Measurements from ENCODE around the gene C10orf105.

C10orf105 gene

GRCh38 chr10:71722849-71723248 lies 3.3 kb upstream of the C10orf105 start:
- no peak overlapping the region for H2BK5ac ChIP-seq (ENCODE audit: low read depth, low read length, poor library complexity)
- H3K4ac ChIP-seq (ENCODE audit: low read depth, low read length): no peak overlapping the region
- no peak overlapping the region for H3K14ac ChIP-seq (ENCODE audit: low read length)
- no peaks in the 10 kb centered on the region for H3K27me3 ChIP-seq (ENCODE audit: insufficient read depth, low read length)
- H2AK5ac ChIP-seq (ENCODE audit: low read length): no peak overlapping the region
- H3K79me1 ChIP-seq (ENCODE audit: low read length): no peaks in the 10 kb centered on the region
- no peaks in the 10 kb centered on the region for H3K36me3 ChIP-seq (ENCODE audit: control insufficient read depth in 1 of 2, insufficient read depth in 2 of 2, low read length in 2 of 2)
- H2BK12ac ChIP-seq (ENCODE audit: low read length): no peak overlapping the region
- no peaks in the 10 kb centered on the region for H3K9me3 ChIP-seq (ENCODE audit: insufficient read depth, low read depth, low read length)
- no peak overlapping the region for H3K9ac ChIP-seq (ENCODE audit: low read length)
- WGBS (ENCODE audit: extremely low coverage, insufficient coverage, insufficient read length): no CpG with 5 or more reads among the region's 1 CpG
- H3K18ac ChIP-seq (ENCODE audit: low read length): no peak overlapping the region
- no peak overlapping the region for H3K4me2 ChIP-seq (ENCODE audit: low read length)
- H3K23ac ChIP-seq (ENCODE audit: low read length): no peak overlapping the region
- H2AFZ ChIP-seq (ENCODE audit: insufficient read depth, low read length, poor library complexity): no peak overlapping the region
- no peaks in the 10 kb centered on the region for H3K79me2 ChIP-seq (ENCODE audit: control insufficient read depth, insufficient read depth, low read length, poor library complexity)
- no peak for DNase-seq
- no peak overlapping the region for H4K8ac ChIP-seq (ENCODE audit: low read depth, low read length)
- no peak overlapping the region for H3K27ac ChIP-seq (ENCODE audit: low read depth, low read length)
- no peak overlapping the region for H4K91ac ChIP-seq (ENCODE audit: low read depth, low read length)
- H3K4me3 ChIP-seq (ENCODE audit: low read depth, low read length): no peak overlapping the region
- peaks cover 6 to 7% of the 10 kb centered on the region in 2 experiments for H3K4me1 ChIP-seq (ENCODE audit: control insufficient read depth in 1 of 2, insufficient read depth in 2 of 2, low read length in 2 of 2)
- H4K12ac ChIP-seq (ENCODE audit: low read depth, low read length): no peak overlapping the region
- no peak overlapping the region for H2BK120ac ChIP-seq (ENCODE audit: insufficient read depth, low read length, poor library complexity)

- no peak overlapping the region for H3K14ac ChIP-seq (ENCODE audit: low read length)
- no peaks in the 10 kb centered on the region for H3K27me3 ChIP-seq (ENCODE audit: insufficient read depth, low read length)
- no peaks in the 10 kb centered on the region for H3K79me1 ChIP-seq (ENCODE audit: low read length)
- no peak overlapping the region for H2AK5ac ChIP-seq (ENCODE audit: low read length)
- H4K91ac ChIP-seq (ENCODE audit: low read depth, low read length): no peak overlapping the region
- no peak overlapping the region for H3K4ac ChIP-seq (ENCODE audit: low read depth, low read length)
- H3K4me3 ChIP-seq (ENCODE audit: low read depth, low read length): no peak overlapping the region
- no peak overlapping the region for H3K18ac ChIP-seq (ENCODE audit: low read length)
- H3K9ac ChIP-seq (ENCODE audit: low read length): no peak overlapping the region
- no peak overlapping the region for H4K12ac ChIP-seq (ENCODE audit: low read depth, low read length)
- no peaks in the 10 kb centered on the region for H3K79me2 ChIP-seq (ENCODE audit: control insufficient read depth, insufficient read depth, low read length, poor library complexity)
- no peak overlapping the region for H3K23ac ChIP-seq (ENCODE audit: low read length)
- no peak overlapping the region for H4K8ac ChIP-seq (ENCODE audit: low read depth, low read length)
- peaks cover 2% of the 10 kb centered on the region in 2 experiments for H3K4me1 ChIP-seq (ENCODE audit: control insufficient read depth in 1 of 2, insufficient read depth in 2 of 2, low read length in 2 of 2)
- H2AFZ ChIP-seq (ENCODE audit: insufficient read depth, low read length, poor library complexity): no peak overlapping the region
- H3K4me2 ChIP-seq (ENCODE audit: low read length): no peak overlapping the region
- no peaks in the 10 kb centered on the region for H3K9me3 ChIP-seq (ENCODE audit: insufficient read depth, low read depth, low read length)
- no peak overlapping the region for H2BK12ac ChIP-seq (ENCODE audit: low read length)
- H3K27ac ChIP-seq (ENCODE audit: low read depth, low read length): no peak overlapping the region
- no peak for DNase-seq
- no peaks in the 10 kb centered on the region for H3K36me3 ChIP-seq (ENCODE audit: control insufficient read depth in 1 of 2, insufficient read depth in 2 of 2, low read length in 2 of 2)
- no peak overlapping the region for H2BK120ac ChIP-seq (ENCODE audit: insufficient read depth, low read length, poor library complexity)
- H2BK5ac ChIP-seq (ENCODE audit: low read depth, low read length, poor library complexity): no peak overlapping the region
- WGBS (ENCODE audit: extremely low coverage, insufficient coverage, insufficient read length): no CpG with 5 or more reads among the region's 6 CpGs
Measured at GRCh38 chr10:71721313-71721712, 1.7 kb upstream of the C10orf105 start.

- Histone ChIP-seq H2AFZ (ENCODE audit: insufficient read depth, low read length, poor library complexity) (no peak overlapping the region), H2BK5ac (ENCODE audit: low read depth, low read length, poor library complexity) (no peak overlapping the region), H3K4me2 (ENCODE audit: low read length) (no peak overlapping the region), H3K27ac (ENCODE audit: low read depth, low read length) (no peak overlapping the region), H2BK120ac (ENCODE audit: insufficient read depth, low read length, poor library complexity) (no peak overlapping the region), H3K36me3 (ENCODE audit: control insufficient read depth in 1 of 2, insufficient read depth in 2 of 2, low read length in 2 of 2) (no peaks in the 10 kb centered on the region), H2AK5ac (ENCODE audit: low read length) (no peak overlapping the region), H3K23ac (ENCODE audit: low read length) (no peak overlapping the region), H3K4me3 (ENCODE audit: low read depth, low read length) (no peak overlapping the region), H3K79me2 (ENCODE audit: control insufficient read depth, insufficient read depth, low read length, poor library complexity) (no peaks in the 10 kb centered on the region), H2BK12ac (ENCODE audit: low read length) (no peak overlapping the region), H4K91ac (ENCODE audit: low read depth, low read length) (no peak overlapping the region), H3K79me1 (ENCODE audit: low read length) (no peaks in the 10 kb centered on the region), H3K4ac (ENCODE audit: low read depth, low read length) (no peak overlapping the region), H4K12ac (ENCODE audit: low read depth, low read length) (no peak overlapping the region), H4K8ac (ENCODE audit: low read depth, low read length) (no peak overlapping the region), H3K27me3 (ENCODE audit: insufficient read depth, low read length) (no peaks in the 10 kb centered on the region), H3K9me3 (ENCODE audit: insufficient read depth, low read depth, low read length) (no peaks in the 10 kb centered on the region), H3K18ac (ENCODE audit: low read length) (no peak overlapping the region), H3K14ac (ENCODE audit: low read length) (no peak overlapping the region), H3K9ac (ENCODE audit: low read length) (no peak overlapping the region), H3K4me1 (ENCODE audit: control insufficient read depth in 1 of 2, insufficient read depth in 2 of 2, low read length in 2 of 2) (no peaks in the 10 kb centered on the region)
- no peak for DNase-seq
- no CpG with 5 or more reads among the region's 4 CpGs for WGBS (ENCODE audit: extremely low coverage, insufficient coverage, insufficient read length)
Measured at GRCh38 chr10:71720288-71720687, 710 bp upstream of the C10orf105 start.

GRCh38 chr10:71719042-71719441 lies 536 bp downstream of the C10orf105 start:
- Histone ChIP-seq H3K79me2 (ENCODE audit: control insufficient read depth, insufficient read depth, low read length, poor library complexity) (no peaks in the 10 kb centered on the region), H3K18ac (ENCODE audit: low read length) (no peak overlapping the region), H3K4ac (ENCODE audit: low read depth, low read length) (no peak overlapping the region), H3K27me3 (ENCODE audit: insufficient read depth, low read length) (no peaks in the 10 kb centered on the region), H2BK5ac (ENCODE audit: low read depth, low read length, poor library complexity) (no peak overlapping the region), H3K4me2 (ENCODE audit: low read length) (no peak overlapping the region), H4K8ac (ENCODE audit: low read depth, low read length) (no peak overlapping the region), H3K36me3 (ENCODE audit: control insufficient read depth in 1 of 2, insufficient read depth in 2 of 2, low read length in 2 of 2) (no peaks in the 10 kb centered on the region), H3K79me1 (ENCODE audit: low read length) (no peaks in the 10 kb centered on the region), H2AFZ (ENCODE audit: insufficient read depth, low read length, poor library complexity) (no peak overlapping the region), H3K23ac (ENCODE audit: low read length) (no peak overlapping the region), H3K14ac (ENCODE audit: low read length) (no peak overlapping the region), H4K12ac (ENCODE audit: low read depth, low read length) (no peak overlapping the region), H2BK12ac (ENCODE audit: low read length) (no peak overlapping the region), H4K91ac (ENCODE audit: low read depth, low read length) (no peak overlapping the region), H2BK120ac (ENCODE audit: insufficient read depth, low read length, poor library complexity) (no peak overlapping the region), H3K4me1 (ENCODE audit: control insufficient read depth in 1 of 2, insufficient read depth in 2 of 2, low read length in 2 of 2) (no peaks in the 10 kb centered on the region), H3K9ac (ENCODE audit: low read length) (no peak overlapping the region), H2AK5ac (ENCODE audit: low read length) (no peak overlapping the region), H3K4me3 (ENCODE audit: low read depth, low read length) (no peak overlapping the region), H3K9me3 (ENCODE audit: insufficient read depth, low read depth, low read length) (no peaks in the 10 kb centered on the region), H3K27ac (ENCODE audit: low read depth, low read length) (no peak overlapping the region)
- WGBS (ENCODE audit: extremely low coverage, insufficient coverage, insufficient read length): no CpG with 5 or more reads among the region's 7 CpGs
- no peak for DNase-seq
